Smooth muscle cell (in vitro differentiated cells): ENCODE data around the gene ADCYAP1R1. TPM values are rescaled to one million over a fixed set of nuclear protein-coding genes. Genes with fewer than 3 reads are reported as not detected.

ENCODE experiments used
- DNase-seq: peaks from one replicate; lab custom pipeline; 2025; ENCODE audit not compliant: unreplicated experiment; lab: John Stamatoyannopoulos, UW
- H2AFZ ChIP-seq: fragments of 200-600 bp; sonication (generic); 2 replicates; pipeline ENCODE4 v1.6.0; 2016; ENCODE audit warnings: antibody characterized with exemption, low read depth, mild to moderate bottlenecking
- H3F3A ChIP-seq: fragments of 200-600 bp; sonication (generic); 2 replicates; pipeline ENCODE4 v1.6.0; 2017; ENCODE audit warnings: antibody characterized with exemption, low read depth
- H3K27ac ChIP-seq: fragments of 200-600 bp; sonication (generic); 2 replicates; pipeline ENCODE4 v1.5.1; 2016; ENCODE audit warnings: low read depth, mild to moderate bottlenecking
- H3K27me3 ChIP-seq: fragments of 200-600 bp; sonication (generic); 2 replicates; pipeline ENCODE4 v1.6.1; 2016; ENCODE audit warnings: low read depth, mild to moderate bottlenecking
- H3K36me3 ChIP-seq: fragments of 200-600 bp; sonication (generic); 2 replicates; pipeline ENCODE4 v1.5.1; 2016; ENCODE audit warnings: low read depth
- H3K4me1 ChIP-seq: fragments of 200-600 bp; sonication (generic); 2 replicates; pipeline ENCODE4 v1.5.1; 2016; ENCODE audit warnings: low read depth
- H3K4me2 ChIP-seq: fragments of 200-600 bp; sonication (generic); 2 replicates; pipeline ENCODE4 v1.6.0; 2016; ENCODE audit warnings: mild to moderate bottlenecking
- H3K4me3 ChIP-seq: fragments of 200-600 bp; sonication (generic); 2 replicates; pipeline ENCODE4 v1.5.1; 2016; ENCODE audit warnings: mild to moderate bottlenecking
- H3K79me2 ChIP-seq: fragments of 200-600 bp; sonication (generic); 2 replicates; pipeline ENCODE4 v1.6.0; 2016; ENCODE audit warnings: low read depth, mild to moderate bottlenecking
- H3K9ac ChIP-seq: fragments of 200-600 bp; sonication (generic); 2 replicates; pipeline ENCODE4 v1.6.0; 2016; ENCODE audit warnings: low read depth
- H3K9me3 ChIP-seq: fragments of 200-600 bp; sonication (generic); replicated peaks from 2 replicates; pipeline ENCODE4 v1.5.1; 2016; ENCODE audit warnings: low read depth
- H4K20me1 ChIP-seq: fragments of 200-600 bp; sonication (generic); 2 replicates; pipeline ENCODE4 v1.6.0; 2016; ENCODE audit warnings: low read depth
- CTCF ChIP-seq: fragments of 200-600 bp; sonication (generic); IDR thresholded peaks from 2 replicates; pipeline ENCODE4 v1.5.1; 2017; ENCODE audit warnings: borderline replicate concordance, mild to moderate bottlenecking, antibody characterized with exemption; ENCODE audit not compliant: insufficient read depth, poor library complexity, severe bottlenecking
- WGBS: methylation state at CpG from one replicate; pipeline ENCODE4 v1.1.7; 2016; ENCODE audit warnings: low lambda C conversion rate; 5-methylcytosine and 5-hydroxymethylcytosine counted together
- polyA plus RNA-seq: library from polyadenylated mRNA; unstranded; fragments of >200 nt; fragmentation: Nextera tagmentation; extraction: Ambion mirVana; gene quantifications from 2 replicates; pipeline ENCODE4 v1.2.1, GENCODE V29; 2016
- total RNA-seq: library from RNA; depleted of rRNA; stranded (reverse); fragments of >200 nt; gene quantifications from 2 replicates; pipeline ENCODE4 v1.2.3, GENCODE V29; 2014

The ADCYAP1R1 gene
- total and polyA plus RNA-seq, 2 experiments from 2014 or later, result not detected

DNA sequence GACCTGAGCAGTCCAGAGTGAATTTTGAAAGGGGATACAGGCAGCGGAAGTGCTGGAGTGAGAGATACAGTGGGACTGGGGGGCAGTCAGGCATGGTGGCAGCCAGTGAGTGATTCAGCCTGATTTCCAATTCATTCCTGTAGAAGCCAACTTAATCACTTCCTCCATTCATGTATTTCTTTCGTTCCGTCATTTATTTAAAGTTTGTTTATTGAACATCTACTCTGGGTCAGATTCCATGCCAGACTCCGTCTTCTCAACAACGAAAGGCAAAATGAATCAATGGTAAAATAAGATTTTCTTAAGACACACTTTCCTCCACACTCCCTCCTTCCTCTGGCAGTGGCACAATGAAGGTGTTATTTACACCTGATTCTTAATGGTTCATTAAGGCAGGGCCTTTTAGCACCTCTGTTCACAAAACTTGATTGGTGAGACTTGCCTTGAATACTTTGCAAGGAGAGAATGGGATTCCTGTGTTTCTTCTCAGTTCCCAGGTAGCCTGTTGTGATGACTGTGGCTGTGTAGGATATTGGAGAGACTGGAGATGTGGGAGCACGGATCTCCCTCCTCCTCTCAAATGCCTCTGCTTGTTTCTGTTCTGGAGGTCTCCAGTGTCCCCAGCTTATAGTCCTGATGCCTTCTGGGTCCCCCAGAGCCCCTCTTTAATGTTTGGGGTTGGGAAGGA, 27.9 kb downstream of the ADCYAP1R1 start:
- no peak for DNase-seq
- H3K27ac ChIP-seq, result no peak overlapping the region
- no peak for TF ChIP-seq CTCF
- H3K79me2 ChIP-seq, result no peaks in the 10 kb centered on the region
- WGBS, result 86% methylated on average over 6 of the region's 6 CpGs
- no peaks in the 10 kb centered on the region for H3K9me3 ChIP-seq
- no peaks in the 10 kb centered on the region for H3F3A ChIP-seq
- H3K4me3 ChIP-seq, result no peak overlapping the region
- H3K27me3 ChIP-seq, result peaks cover 16% of the 10 kb centered on the region
- no peaks in the 10 kb centered on the region for H3K36me3 ChIP-seq
- no peaks in the 10 kb centered on the region for H3K4me1 ChIP-seq
- no peaks in the 10 kb centered on the region for H4K20me1 ChIP-seq
- H3K9ac ChIP-seq, result no peak overlapping the region
- no peak overlapping the region for H3K4me2 ChIP-seq
- H2AFZ ChIP-seq, result no peak overlapping the region

DNA sequence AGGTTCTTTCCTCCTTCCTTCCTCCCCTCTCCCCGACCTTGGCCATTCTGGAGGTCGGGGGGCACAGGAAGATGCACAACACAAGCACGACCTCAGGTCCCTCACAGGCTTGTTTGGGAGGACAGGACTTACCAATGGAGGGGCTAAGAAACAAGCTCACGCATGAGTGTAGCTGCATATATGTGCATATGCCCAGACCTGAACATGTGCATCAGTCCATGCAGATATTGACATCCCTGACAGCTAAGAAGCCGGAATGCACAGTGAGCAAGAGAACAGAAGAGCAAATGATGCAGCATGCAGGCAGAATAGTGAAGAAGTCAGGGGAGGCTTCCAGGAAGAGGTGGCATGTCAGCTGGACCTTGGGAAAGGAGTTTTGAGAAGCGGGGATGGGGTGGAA, 28.7 kb downstream of the ADCYAP1R1 start:
- Histone ChIP-seq H3K4me1 (no peaks in the 10 kb centered on the region), H3K27me3 (peaks cover 16% of the 10 kb centered on the region), H3K9me3 (no peaks in the 10 kb centered on the region), H3K4me3 (no peak overlapping the region), H3K36me3 (no peaks in the 10 kb centered on the region), H2AFZ (no peak overlapping the region), H3K27ac (no peak overlapping the region), H3K4me2 (no peak overlapping the region), H3K79me2 (no peaks in the 10 kb centered on the region), H3F3A (no peaks in the 10 kb centered on the region), H4K20me1 (no peaks in the 10 kb centered on the region), H3K9ac (no peak overlapping the region)
- no peak for TF ChIP-seq CTCF
- DNase-seq, result no peak
- WGBS, result 79% methylated on average over 6 of the region's 6 CpGs

- Histone ChIP-seq H3K27ac (no peak overlapping the region), H3K4me1 (no peaks in the 10 kb centered on the region), H2AFZ (no peak overlapping the region), H3K9ac (no peak overlapping the region), H3K9me3 (no peaks in the 10 kb centered on the region), H3K27me3 (peaks cover 16% of the 10 kb centered on the region), H3K4me3 (no peak overlapping the region), H3K79me2 (no peaks in the 10 kb centered on the region), H3K36me3 (no peaks in the 10 kb centered on the region), H3K4me2 (no peak overlapping the region), H4K20me1 (no peaks in the 10 kb centered on the region), H3F3A (no peaks in the 10 kb centered on the region)
- WGBS, result 95% methylated on average over 12 of the region's 12 CpGs
- DNase-seq, result no peak
- TF ChIP-seq CTCF, result no peak
These were observed 29.9 kb downstream of the ADCYAP1R1 start for GRCh38 chr7:31082017-31082416.

DNA sequence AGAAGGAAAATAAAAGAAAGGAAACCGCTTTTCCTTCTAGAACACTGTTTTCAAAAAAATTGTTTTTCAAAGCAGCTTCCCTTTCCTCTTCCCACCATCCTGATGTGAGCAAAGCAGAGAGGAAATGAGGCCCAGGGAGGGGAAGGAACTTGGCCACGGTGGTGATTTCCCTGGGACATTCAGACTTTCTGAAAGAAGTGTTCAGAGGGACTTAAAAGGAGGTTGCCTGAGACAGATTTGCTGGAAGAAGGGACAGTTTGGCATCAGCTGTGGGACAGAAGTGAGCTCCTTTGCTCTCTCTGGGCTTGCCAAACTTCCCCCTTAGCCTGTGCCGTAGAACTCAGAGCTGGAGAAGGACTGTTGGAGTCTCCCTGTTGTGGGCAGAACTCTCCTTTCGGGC, 30.3 kb downstream of the ADCYAP1R1 start:
- WGBS, result 75% methylated on average over 4 of the region's 4 CpGs

More for the DNA sequence above, 30.3 kb downstream of the ADCYAP1R1 start:
- Histone ChIP-seq H3K4me2 (no peak overlapping the region), H3K27ac (no peak overlapping the region), H4K20me1 (no peaks in the 10 kb centered on the region), H3K36me3 (no peaks in the 10 kb centered on the region), H3K9me3 (no peaks in the 10 kb centered on the region), H3K4me3 (no peak overlapping the region), H3K79me2 (no peaks in the 10 kb centered on the region), H3K4me1 (no peaks in the 10 kb centered on the region), H3F3A (no peaks in the 10 kb centered on the region), H3K27me3 (peaks cover 16% of the 10 kb centered on the region), H3K9ac (no peak overlapping the region), H2AFZ (no peak overlapping the region)
- no peak for TF ChIP-seq CTCF
- no peak for DNase-seq
